Activated naive CD8-positive, alpha-beta T cell treated with anti-CD3 and anti-CD28 coated beads, Interleukin-2, amount 50 U/mL, for 16 hours (primary cell): ENCODE measurements around the gene SNAI1.

Source experiments
- DNase-seq: peaks from one replicate; pipeline ENCODE4 v3.0.0-alpha.2; 2020; ENCODE audit warnings: low read depth, low spot score

The SNAI1 gene

DNA sequence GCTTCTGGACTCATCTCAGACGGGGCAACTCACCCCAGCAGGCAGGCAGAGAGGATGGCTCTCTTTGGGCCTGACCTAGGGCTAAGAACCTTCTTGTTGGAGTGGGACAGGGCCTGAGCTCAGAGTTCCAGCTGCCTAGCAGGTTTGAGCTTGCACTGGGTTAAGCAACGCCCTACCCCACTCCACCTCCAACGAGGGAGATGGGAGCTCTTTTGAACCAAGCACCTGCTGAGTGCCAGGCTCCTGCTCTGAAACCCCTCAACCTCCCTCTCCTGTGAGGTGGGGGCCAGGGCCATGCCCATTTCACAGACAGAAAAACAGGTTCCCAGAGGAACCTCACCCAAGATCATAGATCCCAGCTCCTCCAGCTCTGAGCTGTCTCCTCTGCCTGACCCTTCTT is 54.3 kb downstream of the SNAI1 start:
- DNase-seq: no peak

GRCh38 chr20:50037575-50037974 is 54.8 kb downstream of the SNAI1 start:
- DNase-seq: no peak

DNA sequence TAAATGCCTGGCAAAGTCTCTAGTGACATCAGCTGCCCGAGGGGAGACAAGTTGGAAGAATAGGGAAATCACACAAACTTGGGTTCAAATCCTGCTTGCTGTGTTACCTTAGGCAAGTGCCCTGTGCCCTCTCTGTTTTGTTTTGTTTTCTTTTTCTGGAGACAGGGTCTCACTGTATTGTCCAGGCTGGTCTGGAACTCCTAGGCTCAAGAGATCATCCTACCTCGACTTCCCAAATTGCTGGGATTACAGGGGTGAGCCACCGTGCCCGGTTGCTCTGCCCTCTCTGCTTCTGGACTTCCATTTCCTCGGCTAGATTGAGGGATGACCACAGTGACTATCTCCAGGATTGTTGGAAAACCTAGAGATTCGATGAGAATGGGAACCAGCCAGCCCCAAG is 55.4 kb downstream of the SNAI1 start:
- no peak for DNase-seq
